ENCODE results near the gene IMPA2. TPM values are rescaled to one million over a fixed set of nuclear protein-coding genes. Genes with fewer than 3 reads are reported as not detected.

Gene IMPA2
- total RNA-seq (2022; extraction: Qiagen RNA extraction; ENCODE audit: low read depth): 57.0 to 81.0 TPM (median 76.4 TPM) in 5 replicates

DNA sequence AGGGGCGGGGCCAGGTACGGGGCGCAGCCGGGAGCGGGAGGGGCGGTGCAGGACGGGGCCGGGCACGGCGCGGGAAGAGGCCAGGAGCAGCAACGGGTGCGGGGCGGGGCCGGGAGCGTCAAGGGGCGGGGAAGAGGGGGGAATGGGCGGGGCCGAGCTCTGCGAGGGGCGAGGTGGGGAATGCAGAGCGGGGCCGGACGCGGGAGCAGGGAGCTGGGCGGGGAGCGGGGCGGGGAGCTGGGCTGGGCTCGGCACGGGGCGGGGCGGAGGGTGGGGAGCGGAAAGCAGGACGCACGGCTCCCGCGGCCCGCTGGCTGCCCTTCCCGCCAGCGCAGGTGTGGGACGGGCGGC is at the start of gene IMPA2:
IMPA2 (plus strand) TSS at position 316 of the 351 bp plus-strand sequence. CDS start 163 bp downstream, outside the sequence.

Other genes starting within 250 kb of the IMPA2 start
- 38.1 to 43.9 TPM (median 40.9 TPM) in 5 replicates for gene CHMP1B, start 130.1 kb upstream of the IMPA2 start, total RNA-seq (2022; extraction: Qiagen RNA extraction; ENCODE audit: low read depth)
- 17.2 to 21.9 TPM (median 19.0 TPM) in 5 replicates for gene MPPE1, start 73.2 kb upstream of the IMPA2 start, total RNA-seq (2022; extraction: Qiagen RNA extraction; ENCODE audit: low read depth)
- gene ANKRD62, start 112.3 kb downstream of the IMPA2 start, total RNA-seq (2022; extraction: Qiagen RNA extraction; ENCODE audit: low read depth): not detected in 5 replicates